Measurements from ENCODE around the gene RAI14. TPM values are rescaled to one million over a fixed set of nuclear protein-coding genes. Genes with fewer than 3 reads are reported as not detected.

RAI14 gene
- total RNA-seq, 3 donors from 2014 or later, result 12.5 to 38.7 (median 22.4) TPM

- no peaks in the 10 kb centered on the region for H3K36me3 ChIP-seq
- TF ChIP-seq POLR2A (IDR thresholded peaks at IDR 0.05), result no peak
Observed at GRCh38 chr5:34817558-34818351, 161.6 kb downstream of the RAI14 start.

GRCh38 chr5:34818717-34819116, 162.6 kb downstream of the RAI14 start:
- H3K4me3 ChIP-seq, result no peak overlapping the region
- H3K27me3 ChIP-seq, result no peaks in the 10 kb centered on the region
- DNase-seq (ENCODE audit: low spot score in 2 of 2), result no peak
- no peak overlapping the region for H3K27ac ChIP-seq
- H3K4me1 ChIP-seq, result no peaks in the 10 kb centered on the region
- H3K36me3 ChIP-seq, result no peaks in the 10 kb centered on the region
- no peaks in the 10 kb centered on the region for H3K9me3 ChIP-seq
- intact Hi-C loops (cut with DNase I; ENCODE audit: low total_unique reads), result no loop called here
- no peak for TF ChIP-seq CTCF (IDR thresholded peaks at IDR 0.05)

More at GRCh38 chr5:34817558-34818351, 161.6 kb downstream of the RAI14 start:
- Histone ChIP-seq H3K4me1 (no peaks in the 10 kb centered on the region), H3K27ac (no peak overlapping the region), H3K27me3 (no peaks in the 10 kb centered on the region), H3K9me3 (no peaks in the 10 kb centered on the region), H3K4me3 (no peak overlapping the region)
- intact Hi-C loops (cut with DNase I; ENCODE audit: low total_unique reads), result no loop called here
- no peak for DNase-seq (ENCODE audit: low spot score in 2 of 2)

- no peak for TF ChIP-seq POLR2AphosphoS5 (IDR thresholded peaks at IDR 0.05)
- no peak for TF ChIP-seq POLR2A (IDR thresholded peaks at IDR 0.05)
- no peak for TF ChIP-seq CTCF (IDR thresholded peaks at IDR 0.05)
- intact Hi-C loops (cut with DNase I; ENCODE audit: low total_unique reads), result no loop called here
- H3K27me3 ChIP-seq, result no peaks in the 10 kb centered on the region
- H3K9me3 ChIP-seq, result no peaks in the 10 kb centered on the region
- H3K4me1 ChIP-seq, result no peaks in the 10 kb centered on the region
- no peak overlapping the region for H3K27ac ChIP-seq
- H3K36me3 ChIP-seq, result no peaks in the 10 kb centered on the region
- no peak for DNase-seq (ENCODE audit: low spot score in 2 of 2)
- no peak overlapping the region for H3K4me3 ChIP-seq
Observed at GRCh38 chr5:34820593-34820992, 164.5 kb downstream of the RAI14 start.

GRCh38 chr5:34822956-34823715, 167.0 kb downstream of the RAI14 start:
- TF ChIP-seq POLR2A (IDR thresholded peaks at IDR 0.05) (no peak), POLR2AphosphoS5 (IDR thresholded peaks at IDR 0.05) (no peak), CTCF (IDR thresholded peaks at IDR 0.05) (no peak)
- no peak overlapping the region for H3K27ac ChIP-seq
- no peaks in the 10 kb centered on the region for H3K36me3 ChIP-seq
- H3K4me3 ChIP-seq, result no peak overlapping the region
- no peaks in the 10 kb centered on the region for H3K9me3 ChIP-seq
- intact Hi-C loops (cut with DNase I; ENCODE audit: low total_unique reads), result no loop called here
- no peaks in the 10 kb centered on the region for H3K4me1 ChIP-seq
- no peak for DNase-seq (ENCODE audit: low spot score in 2 of 2)
- H3K27me3 ChIP-seq, result no peaks in the 10 kb centered on the region

- no peak for DNase-seq (ENCODE audit: low spot score in 2 of 2)
- Histone ChIP-seq H3K36me3 (no peaks in the 10 kb centered on the region), H3K4me1 (no peaks in the 10 kb centered on the region), H3K27ac (no peak overlapping the region), H3K9me3 (no peaks in the 10 kb centered on the region), H3K4me3 (no peak overlapping the region), H3K27me3 (no peaks in the 10 kb centered on the region)
- TF ChIP-seq POLR2A (IDR thresholded peaks at IDR 0.05), result no peak
- TF ChIP-seq POLR2AphosphoS5 (IDR thresholded peaks at IDR 0.05), result no peak
- no peak for TF ChIP-seq CTCF (IDR thresholded peaks at IDR 0.05)
- intact Hi-C loops (cut with DNase I; ENCODE audit: low total_unique reads), result no loop called here
Observed at GRCh38 chr5:34826347-34826746, 170.2 kb downstream of the RAI14 start.
